ENCODE results near the gene PIGR. TPM values are rescaled to one million over a fixed set of nuclear protein-coding genes. Genes with fewer than 3 reads are reported as not detected.

The PIGR gene
- total and polyA plus RNA-seq, 2 of the 8 experiments (the other 6 are each of a cell fraction or from before 2014, with no cell fraction given) = not detected

- TF ChIP-seq CHD7 (IDR thresholded peaks at IDR 0.05; ENCODE audit: insufficient replicate concordance, low read length) (no peak), CTCF (IDR thresholded peaks at IDR 0.05; ENCODE audit: control extremely low read depth in 1 of 3, insufficient read depth in 1 of 3, low read depth in 1 of 3, low read length in 3 of 3) (peak in 1 of 3 experiments; percentile 14; a peak in 1 of 4 replicates)
Measured at GRCh38 chr1:206882555-206882954, 63.7 kb downstream of the PIGR start (continued).
